PC-3 (cell line): ENCODE results near the gene CCDC185.
A peak's percentile ranks its signal among the peaks of the same experiment; 100 is the strongest.

Experiments
- CTCF ChIP-seq: fragments of 300-600 bp; sonication (generic); conservative IDR thresholded peaks from 2 replicates; pipeline ENCODE4 v1.5.1; 2017; ENCODE audit warnings: antibody characterized with exemption, low read depth, mild to moderate bottlenecking, low read length
- EZH2 ChIP-seq: fragments of 300-600 bp; sonication (generic); IDR thresholded peaks from one replicate; pipeline ENCODE4 v1.6.1; 2017; ENCODE audit warnings: antibody characterized with exemption, mild to moderate bottlenecking, low read length; ENCODE audit not compliant: unreplicated experiment

GRCh38 chr1:223363057-223363855, 30.0 kb upstream of the CCDC185 start:
- TF ChIP-seq CTCF (no peak), EZH2 (peak; percentile 29)
